Measurements from ENCODE around the gene SH3PXD2A.

GRCh38 chr10:103595933-103596726 is 259.2 kb downstream of the SH3PXD2A start:
- no peak for TF ChIP-seq CTCF (IDR thresholded peaks at IDR 0.05)
- no peak for TF ChIP-seq POLR2A (IDR thresholded peaks at IDR 0.05)
